Stimulated activated CD8-positive, alpha-beta memory T cell treated with anti-CD3 and anti-CD28 coated beads, Interleukin-15, amount 100 ng/mL, for 4 hours (primary cell): ENCODE data around the gene SMC5.
"Not testable (repeated sequence)": the region's sequence is repeated elsewhere in the genome, so short reads cannot be mapped to it uniquely, and the experiment has no call there.

Source experiments
- DNase-seq, 2 donors: peaks; one replicate each; pipeline ENCODE4 v3.0.0-alpha.2; 2020; ENCODE audit warnings: low read depth in 2 of 2

The SMC5 gene

GRCh38 chr9:70363760-70364159, 105.0 kb downstream of the SMC5 start:
- no peak for DNase-seq

- no peak for DNase-seq
These were observed 108.6 kb downstream of the SMC5 start for GRCh38 chr9:70367305-70367930.

- DNase-seq: no peak
These were observed 116.3 kb downstream of the SMC5 start for GRCh38 chr9:70374962-70375618.

GRCh38 chr9:70382046-70382708, 123.4 kb downstream of the SMC5 start:
- DNase-seq: no peak

- no peak for DNase-seq
These were observed 124.2 kb downstream of the SMC5 start for GRCh38 chr9:70382709-70383605.

- DNase-seq: no peak
These were observed 126.6 kb downstream of the SMC5 start for GRCh38 chr9:70385426-70385825.

- no peak for DNase-seq
These were observed 128.9 kb downstream of the SMC5 start for GRCh38 chr9:70387663-70388062.

- no peak for DNase-seq
These were observed 130.4 kb downstream of the SMC5 start for GRCh38 chr9:70389188-70389587.

GRCh38 chr9:70389621-70390266, 131.0 kb downstream of the SMC5 start:
- DNase-seq: no peak

GRCh38 chr9:70390933-70391341, 132.2 kb downstream of the SMC5 start:
- no peak for DNase-seq

GRCh38 chr9:70392189-70392588, 133.4 kb downstream of the SMC5 start:
- DNase-seq: no peak

- DNase-seq: no peak
These were observed 134.1 kb downstream of the SMC5 start for GRCh38 chr9:70392850-70393249.

- no peak for DNase-seq
These were observed 136.9 kb downstream of the SMC5 start for GRCh38 chr9:70395652-70396051.

- DNase-seq: no peak
These were observed 139.4 kb downstream of the SMC5 start for GRCh38 chr9:70398145-70398556.

GRCh38 chr9:70399141-70399540, 140.4 kb downstream of the SMC5 start:
- no peak for DNase-seq

- DNase-seq: no peak
These were observed 141.5 kb downstream of the SMC5 start for GRCh38 chr9:70400107-70400892.

- DNase-seq: not testable (repeated sequence)
These were observed 142.5 kb downstream of the SMC5 start for GRCh38 chr9:70401241-70401640.

GRCh38 chr9:70402213-70402612, 143.4 kb downstream of the SMC5 start:
- DNase-seq: no peak

GRCh38 chr9:70403166-70403565, 144.4 kb downstream of the SMC5 start:
- no peak for DNase-seq

- no peak for DNase-seq
These were observed 144.8 kb downstream of the SMC5 start for GRCh38 chr9:70403618-70404025.

GRCh38 chr9:70404261-70404660, 145.5 kb downstream of the SMC5 start:
- no peak for DNase-seq
